ENCODE results near the gene AFF4. TPM values are rescaled to one million over a fixed set of nuclear protein-coding genes. Genes with fewer than 3 reads are reported as not detected.
A peak's percentile ranks its signal among the peaks of the same experiment; 100 is the strongest.

Gene AFF4
- total and polyA plus RNA-seq, 9 of the 15 experiments (the other 6 are each of a cell fraction or from before 2014, with no cell fraction given), result 1.7 to 25.8 (median 17.9) TPM

- TF ChIP-seq ZNF740 (CRISPR knock-in tag; IDR thresholded peaks at IDR 0.05), result no peak
- peak in 1 of 2 experiments; percentile 73; a peak in 2 of 4 replicates for TF ChIP-seq ZNF740 (tag; IDR thresholded peaks at IDR 0.05)
- TF ChIP-seq ZNF224 (CRISPR knock-in tag; IDR thresholded peaks at IDR 0.05), result no peak
- no peak for TF ChIP-seq AFF1 (IDR thresholded peaks at IDR 0.05; ENCODE audit: low read depth in 1 of 2, partially characterized antibody in 2 of 2)
- TF ChIP-seq CEBPG (CRISPR knock-in tag; IDR thresholded peaks at IDR 0.05), result no peak
- TF ChIP-seq CEBPG (tag; conservative IDR thresholded peaks at IDR 0.05 in 1 of 2, IDR thresholded peaks at IDR 0.05 in 1 of 2), result 0 out of 4 replicates have a peak, but pooled peaks have one; percentile 21 to 44
- TF ChIP-seq GATAD2B (IDR thresholded peaks at IDR 0.05; ENCODE audit: borderline replicate concordance), result peak; percentile 77
- TF ChIP-seq COPS2 (conservative IDR thresholded peaks at IDR 0.05), result no peak
- TF ChIP-seq MITF (IDR thresholded peaks at IDR 0.05), result no peak
- no peak for TF ChIP-seq ILK (tag; IDR thresholded peaks at IDR 0.05; ENCODE audit: borderline replicate concordance, low read depth)
- TF ChIP-seq TRIM24 (IDR thresholded peaks at IDR 0.05), result peak in 1 of 2 experiments; percentile 41; a peak in 1 of 4 replicates
- TF ChIP-seq SRSF1 (IDR thresholded peaks at IDR 0.05; ENCODE audit: low read depth, low read length), result no peak
- no peak for TF ChIP-seq THAP12 (CRISPR knock-in tag; IDR thresholded peaks at IDR 0.05)
- no peak for TF ChIP-seq HNRNPK (IDR thresholded peaks at IDR 0.05; ENCODE audit: low read depth, low read length, poor library complexity, severe bottlenecking)
- no peak for TF ChIP-seq ZNF830 (CRISPR knock-in tag; IDR thresholded peaks at IDR 0.05)
- TF ChIP-seq POLR3A (IDR thresholded peaks at IDR 0.05; ENCODE audit: borderline replicate concordance, extremely low read depth, insufficient read depth, insufficient read length), result no peak
Measured at GRCh38 chr5:132971483-132972435, 8.3 kb upstream of the AFF4 start (continued).

All from K562 (cell line).